GM12873 (cell line): ENCODE measurements around the gene XPNPEP1.

Experiments used
- TF ChIP-seq, protein P1 (sequence below): IDR thresholded peaks from 2 replicates; pipeline ENCODE4 v1.5.1; 2012; ENCODE audit warnings: low read depth, mild to moderate bottlenecking, moderate library complexity, low read length, control low read depth; ENCODE audit not compliant: insufficient read depth; ENCODE audit errors: missing control alignments

The XPNPEP1 gene

DNA sequence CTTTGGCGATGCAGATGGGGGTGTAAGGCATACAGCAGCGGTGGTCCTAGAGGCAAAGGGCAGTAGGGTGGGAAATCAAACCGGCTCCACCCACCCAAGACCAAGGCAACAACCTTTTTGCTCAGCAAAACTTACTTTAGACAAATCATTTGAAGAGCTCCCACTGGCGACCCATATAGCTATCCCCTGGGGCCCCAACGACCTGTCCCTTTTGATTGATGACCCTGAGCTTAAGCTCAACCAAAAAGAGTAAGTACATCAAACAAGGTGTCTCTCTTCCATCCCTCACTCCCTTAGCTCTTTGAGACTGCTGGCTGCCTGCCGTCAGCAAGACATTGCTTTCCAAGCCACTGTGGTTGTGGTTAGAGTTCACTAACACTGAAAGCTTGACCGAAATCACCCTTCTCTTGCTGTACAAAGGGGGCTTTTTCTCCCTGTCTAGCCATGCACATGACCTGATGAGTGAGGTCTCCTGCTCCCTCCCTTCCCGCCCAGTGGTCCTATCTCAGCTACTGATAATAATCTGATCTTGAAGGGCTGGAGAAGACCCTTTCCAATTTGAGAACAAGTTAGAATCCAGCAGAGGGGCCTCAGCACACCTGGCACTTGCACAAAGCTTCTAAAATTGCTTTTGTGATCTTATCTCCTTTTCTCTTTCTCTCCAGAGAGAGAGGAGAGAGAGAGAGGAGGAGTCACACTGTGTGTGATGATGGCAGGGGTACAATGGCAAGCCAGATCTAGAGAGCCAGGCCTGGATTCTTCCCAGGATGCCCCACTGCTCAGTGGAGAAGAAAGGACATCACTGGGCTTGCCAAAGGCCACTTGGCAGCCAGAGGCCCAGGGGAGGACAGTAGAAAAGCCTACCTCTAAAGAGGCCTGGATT is 42.2 kb downstream of the XPNPEP1 start:
- TF ChIP-seq, protein P1, sequence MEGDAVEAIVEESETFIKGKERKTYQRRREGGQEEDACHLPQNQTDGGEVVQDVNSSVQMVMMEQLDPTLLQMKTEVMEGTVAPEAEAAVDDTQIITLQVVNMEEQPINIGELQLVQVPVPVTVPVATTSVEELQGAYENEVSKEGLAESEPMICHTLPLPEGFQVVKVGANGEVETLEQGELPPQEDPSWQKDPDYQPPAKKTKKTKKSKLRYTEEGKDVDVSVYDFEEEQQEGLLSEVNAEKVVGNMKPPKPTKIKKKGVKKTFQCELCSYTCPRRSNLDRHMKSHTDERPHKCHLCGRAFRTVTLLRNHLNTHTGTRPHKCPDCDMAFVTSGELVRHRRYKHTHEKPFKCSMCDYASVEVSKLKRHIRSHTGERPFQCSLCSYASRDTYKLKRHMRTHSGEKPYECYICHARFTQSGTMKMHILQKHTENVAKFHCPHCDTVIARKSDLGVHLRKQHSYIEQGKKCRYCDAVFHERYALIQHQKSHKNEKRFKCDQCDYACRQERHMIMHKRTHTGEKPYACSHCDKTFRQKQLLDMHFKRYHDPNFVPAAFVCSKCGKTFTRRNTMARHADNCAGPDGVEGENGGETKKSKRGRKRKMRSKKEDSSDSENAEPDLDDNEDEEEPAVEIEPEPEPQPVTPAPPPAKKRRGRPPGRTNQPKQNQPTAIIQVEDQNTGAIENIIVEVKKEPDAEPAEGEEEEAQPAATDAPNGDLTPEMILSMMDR = no peak

DNA sequence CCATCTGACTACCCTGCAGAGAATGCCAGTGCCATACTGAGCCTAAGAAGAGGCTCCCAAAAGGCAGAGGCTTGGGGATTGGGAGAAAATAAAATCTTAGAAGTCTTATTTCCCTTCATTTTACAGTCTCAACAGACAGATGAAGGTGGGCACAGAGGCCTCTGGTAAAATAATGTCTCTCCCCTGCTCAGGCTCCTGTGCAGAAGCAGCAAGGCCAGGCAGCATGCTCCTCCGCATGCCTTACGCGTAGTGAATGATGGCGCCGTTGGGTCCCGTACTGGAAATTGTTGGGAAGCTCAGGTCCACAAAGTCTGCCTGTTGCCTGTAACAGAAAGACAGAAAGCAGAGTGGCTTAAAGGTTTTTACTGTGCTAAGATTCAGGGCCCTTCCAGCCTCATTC is 45.8 kb downstream of the XPNPEP1 start:
- TF ChIP-seq, protein P1 = no peak

DNA sequence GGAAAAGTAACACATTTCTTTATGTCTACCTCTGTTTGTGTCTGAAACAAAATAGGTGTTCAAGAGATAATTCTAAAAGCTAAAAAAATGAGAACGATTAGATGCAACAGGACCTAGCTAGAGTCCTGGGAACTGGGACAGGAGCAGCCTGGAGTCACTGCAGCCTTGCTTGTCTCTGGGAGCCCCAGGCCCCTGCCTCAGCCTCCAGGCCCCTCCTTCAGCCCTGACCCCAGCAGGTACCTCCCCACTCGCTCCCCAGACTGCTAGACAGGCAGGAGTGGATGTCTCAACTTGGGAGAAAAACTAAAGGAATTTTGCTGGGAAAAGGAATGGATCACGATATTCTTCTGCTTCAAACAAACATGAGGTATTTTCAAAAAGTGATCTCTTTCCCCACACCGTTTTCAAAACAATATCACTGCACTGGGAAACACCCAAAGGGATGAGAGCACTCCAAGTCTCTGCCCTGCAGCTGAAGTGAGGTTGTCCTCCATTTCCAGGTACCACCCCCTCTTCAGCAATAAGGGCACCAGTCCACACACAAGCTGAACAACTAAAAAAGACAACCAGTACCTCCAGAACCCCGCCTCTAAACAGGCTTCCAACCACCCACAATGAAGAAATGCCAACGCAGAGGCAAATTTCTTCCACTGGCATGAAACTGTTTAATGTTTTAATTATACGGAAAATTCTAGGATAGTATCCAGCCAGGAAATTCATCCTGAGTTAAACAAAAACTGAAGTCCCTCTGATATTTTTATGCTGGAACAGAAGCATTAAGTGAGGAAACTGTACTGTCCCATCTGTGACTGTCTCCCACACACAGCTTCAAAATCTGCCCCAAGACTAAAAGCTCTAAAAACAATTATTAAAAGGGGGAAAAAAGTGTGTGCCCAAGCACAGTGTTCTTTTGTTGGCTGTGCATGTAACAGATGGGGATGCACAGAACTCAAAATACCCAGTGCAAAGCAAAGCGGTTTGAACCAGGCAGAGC is 47.2 kb downstream of the XPNPEP1 start:
- TF ChIP-seq, protein P1 = no peak

DNA sequence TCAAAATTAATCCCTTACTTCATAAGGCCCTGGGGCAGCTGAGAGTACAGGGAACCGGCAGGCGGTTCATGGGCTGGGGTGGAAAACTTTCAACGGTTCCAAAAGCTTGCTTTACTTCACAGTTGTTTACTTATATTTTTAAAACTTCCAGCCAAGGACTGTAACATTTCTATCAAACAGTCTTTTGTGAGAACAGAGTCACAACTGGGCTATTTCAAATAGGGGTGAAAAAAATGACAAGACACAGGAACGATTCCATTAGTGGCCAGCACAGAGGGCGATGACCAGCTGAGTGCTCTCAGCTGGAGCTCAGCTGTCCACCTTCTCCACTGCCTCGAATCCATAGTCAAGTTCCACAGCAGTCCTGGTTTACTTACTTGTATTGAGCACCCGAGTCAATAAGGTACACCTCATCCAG is 48.2 kb downstream of the XPNPEP1 start:
- TF ChIP-seq, protein P1 = no peak

DNA sequence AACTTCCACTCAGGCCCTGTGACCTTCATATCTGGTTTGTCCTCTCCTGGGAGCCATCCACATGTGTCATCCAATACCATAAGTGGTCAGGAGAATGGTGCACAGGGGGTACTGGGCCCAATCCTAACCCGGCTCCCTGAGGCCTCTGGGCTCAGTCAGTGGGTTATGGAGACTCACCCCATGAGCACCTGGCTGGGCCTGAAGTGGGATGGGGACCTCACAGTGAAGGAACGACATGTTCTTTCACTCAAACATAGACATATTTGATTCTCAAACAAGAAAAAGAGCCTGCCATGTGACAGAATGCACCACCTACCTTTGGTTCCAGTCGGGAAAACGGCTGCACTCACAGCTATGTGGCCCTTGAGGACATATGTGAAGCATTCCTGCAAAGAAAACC is 51.8 kb downstream of the XPNPEP1 start:
- TF ChIP-seq, protein P1 = no peak

DNA sequence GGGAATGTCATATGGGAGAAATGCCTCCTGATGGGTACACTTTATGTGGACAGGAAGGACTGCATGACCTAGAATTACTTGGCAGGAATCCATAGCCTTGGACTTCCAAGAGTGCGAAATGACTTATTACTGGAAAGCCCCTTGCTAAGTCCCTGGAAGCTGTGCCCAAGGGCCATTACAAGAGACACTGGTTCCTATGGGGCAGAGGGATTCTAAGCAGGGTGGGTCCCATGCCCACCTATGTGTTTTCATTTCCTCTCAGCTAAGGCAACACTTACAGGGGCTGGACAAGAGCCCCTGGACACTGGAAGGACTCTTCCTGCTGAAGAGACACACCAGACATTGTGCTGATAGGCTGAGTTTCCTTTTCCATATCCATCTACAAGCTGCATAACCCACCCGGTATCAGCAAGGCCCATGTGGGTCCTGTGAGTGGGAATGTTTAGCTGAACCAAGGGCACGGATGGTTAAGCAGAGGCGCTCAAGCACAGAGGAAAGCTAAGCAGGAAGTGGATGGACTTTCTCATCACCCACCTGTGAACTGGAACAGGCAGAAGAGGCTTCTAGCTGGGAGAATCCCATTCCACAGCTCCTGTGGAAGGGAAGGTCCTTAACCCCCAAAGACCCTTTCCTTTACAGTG is 56.2 kb downstream of the XPNPEP1 start:
- TF ChIP-seq, protein P1 = no peak
